HG03342 (cell line): Measurements from ENCODE around the gene APOBEC3H.
"Not testable (repeated sequence)": the region's sequence is repeated elsewhere in the genome, so short reads cannot be mapped to it uniquely, and the experiment has no call there.

Experiments
- ATAC-seq: cut with Tn5 transposase; IDR thresholded peaks from one replicate; pipeline ENCODE4 v1.9.1; 2021; ENCODE audit warnings: mild to moderate bottlenecking, moderate library complexity; ENCODE audit not compliant: unreplicated experiment

The APOBEC3H gene

DNA sequence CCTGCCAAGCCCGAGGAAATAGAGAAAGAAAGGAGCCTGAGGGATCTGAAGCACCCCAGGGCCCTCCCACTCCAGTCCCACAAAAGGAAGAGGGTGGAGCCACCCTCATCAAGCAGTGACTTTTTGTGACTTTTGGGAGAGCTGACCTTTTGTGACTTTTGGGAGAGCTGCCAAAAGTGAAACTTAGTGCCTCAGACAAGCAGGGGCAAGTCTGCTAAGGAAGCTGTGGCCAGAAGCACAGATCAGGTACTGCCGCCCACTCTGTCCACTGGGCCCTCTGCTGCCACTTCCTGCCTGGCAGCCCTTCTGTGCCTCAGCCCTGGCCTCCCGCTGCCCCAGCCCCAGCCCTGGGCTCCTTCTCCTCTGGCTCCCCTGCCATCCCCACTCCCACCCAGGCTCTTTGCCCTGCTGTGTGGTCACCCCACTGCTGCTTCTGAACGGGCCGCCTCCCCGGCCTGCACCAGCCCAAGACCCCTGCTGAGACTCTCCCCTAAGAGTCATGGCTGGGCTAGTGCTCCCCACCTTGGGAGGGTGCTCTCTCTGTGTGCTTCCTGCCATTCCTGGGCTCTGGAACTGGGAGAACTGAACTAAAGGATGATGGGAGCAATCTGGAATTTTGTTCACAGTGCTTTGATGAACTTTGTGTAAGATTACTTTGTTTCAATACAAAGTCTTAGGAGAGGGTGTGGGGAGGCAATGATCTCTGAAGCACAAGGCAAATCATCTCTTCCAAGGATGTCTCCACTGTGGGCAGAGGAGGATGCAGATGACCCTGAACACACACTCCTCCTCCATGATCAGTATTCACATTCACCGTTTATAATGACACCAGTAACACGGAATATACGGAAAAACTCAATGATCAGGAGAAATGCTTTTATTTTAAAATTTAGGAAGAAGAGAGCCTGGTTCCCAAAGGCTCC is at the start of gene APOBEC3H:
Gene APOBEC3H (plus strand): TSS at position 147 of the 923 bp plus-strand sequence. CDS start 3,035 bp downstream, outside the sequence.
- no peak for ATAC-seq

DNA sequence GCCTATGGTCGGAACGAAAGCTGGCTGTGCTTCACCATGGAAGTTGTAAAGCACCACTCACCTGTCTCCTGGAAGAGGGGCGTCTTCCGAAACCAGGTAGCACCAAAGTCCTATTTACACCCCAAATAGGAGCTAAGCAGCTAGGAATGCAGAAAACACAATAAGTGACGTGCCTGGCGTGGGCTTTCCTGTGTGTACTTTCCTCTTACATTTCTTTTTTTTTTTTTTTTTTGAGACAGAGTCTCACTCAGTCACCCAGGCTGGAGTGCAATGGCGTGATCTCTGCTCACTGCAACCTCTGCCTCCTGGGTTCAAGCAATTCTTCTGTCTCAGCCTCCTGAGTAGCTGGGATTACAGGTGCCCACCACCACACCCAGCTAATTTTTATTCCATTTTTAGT is 47.6 kb upstream of the APOBEC3H start:
- ATAC-seq, result not testable (repeated sequence)

DNA sequence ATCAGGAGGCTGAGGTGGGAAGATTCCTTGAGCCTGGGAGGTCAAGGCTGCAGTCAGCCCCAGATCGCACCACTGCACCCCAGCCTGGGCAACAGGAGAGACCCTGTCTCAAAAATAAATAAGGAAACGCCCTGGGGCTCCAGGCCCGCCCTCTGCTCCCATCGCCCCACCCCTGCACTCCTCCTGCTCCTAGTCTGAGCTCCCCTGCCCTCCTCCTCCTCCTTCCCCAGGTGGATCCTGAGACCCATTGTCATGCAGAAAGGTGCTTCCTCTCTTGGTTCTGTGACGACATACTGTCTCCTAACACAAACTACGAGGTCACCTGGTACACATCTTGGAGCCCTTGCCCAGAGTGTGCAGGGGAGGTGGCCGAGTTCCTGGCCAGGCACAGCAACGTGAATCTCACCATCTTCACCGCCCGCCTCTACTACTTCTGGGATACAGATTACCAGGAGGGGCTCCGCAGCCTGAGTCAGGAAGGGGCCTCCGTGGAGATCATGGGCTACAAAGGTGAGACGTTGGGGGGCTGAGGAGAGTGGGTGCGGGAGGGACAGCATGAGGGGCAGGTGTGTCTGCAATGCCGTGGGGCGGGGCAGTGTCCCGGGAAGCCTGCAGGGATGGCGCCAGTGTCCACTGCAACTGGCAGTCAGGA is 45.1 kb upstream of the APOBEC3H start:
- ATAC-seq, result not testable (repeated sequence)

DNA sequence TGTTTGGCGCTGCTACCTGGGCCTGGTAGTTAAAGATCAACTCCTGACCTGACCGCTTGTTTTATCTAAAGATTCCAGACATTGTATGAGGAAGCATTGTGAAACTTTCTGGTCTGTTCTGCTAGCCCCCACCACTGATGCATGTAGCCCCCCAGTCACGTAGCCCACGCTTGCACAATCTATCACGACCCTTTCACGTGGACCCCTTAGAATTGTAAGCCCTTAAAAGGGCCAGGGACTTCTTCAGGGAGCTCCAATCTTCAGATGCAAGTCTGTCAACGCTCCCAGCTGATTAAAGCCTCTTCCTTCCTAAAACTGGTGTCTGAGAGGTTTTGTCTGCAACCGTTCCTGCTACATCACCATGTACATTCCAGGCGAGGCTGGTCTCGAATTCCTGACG is 41.4 kb upstream of the APOBEC3H start:
- ATAC-seq, result no peak

DNA sequence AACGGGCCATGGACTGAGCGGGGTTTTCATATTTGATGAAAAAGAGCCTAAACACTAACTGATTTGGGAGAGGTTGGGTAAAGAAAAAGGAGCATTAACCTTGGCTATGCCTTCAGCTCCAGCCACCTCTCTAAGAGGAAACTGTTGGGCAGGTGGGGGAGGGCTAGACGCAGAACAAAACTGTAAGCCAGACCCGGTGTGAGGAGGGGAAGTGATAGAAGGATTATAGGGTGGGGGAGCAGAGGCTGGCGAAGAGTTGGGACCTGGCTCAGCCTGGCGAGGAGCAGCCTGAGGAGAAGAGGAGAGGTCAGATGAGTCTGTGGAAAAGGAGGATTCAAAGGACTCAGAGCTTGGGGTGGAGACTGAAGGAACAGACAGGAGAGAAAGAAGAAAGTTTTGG is 35.8 kb upstream of the APOBEC3H start:
- ATAC-seq, result not testable (repeated sequence)

DNA sequence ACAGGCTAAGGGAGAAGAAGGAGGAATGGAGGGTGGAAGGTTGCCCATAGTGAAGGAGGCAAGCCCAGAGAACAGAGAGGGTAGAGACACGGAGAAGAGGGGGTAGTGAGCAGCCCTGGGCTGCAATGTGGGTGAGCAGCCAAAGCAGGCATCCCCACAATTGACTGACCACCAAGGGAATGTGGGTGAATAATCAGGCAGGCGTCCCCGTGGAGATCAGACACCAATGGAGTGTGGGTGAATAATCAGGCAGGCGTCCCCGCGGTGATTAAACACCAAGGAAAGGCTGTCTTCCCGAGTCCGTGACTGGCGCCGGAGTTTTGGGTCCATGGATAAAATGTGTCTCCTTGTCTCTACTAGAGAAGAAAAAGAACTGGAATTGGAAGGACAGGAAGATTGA is 35.1 kb upstream of the APOBEC3H start:
- not testable (repeated sequence) for ATAC-seq

DNA sequence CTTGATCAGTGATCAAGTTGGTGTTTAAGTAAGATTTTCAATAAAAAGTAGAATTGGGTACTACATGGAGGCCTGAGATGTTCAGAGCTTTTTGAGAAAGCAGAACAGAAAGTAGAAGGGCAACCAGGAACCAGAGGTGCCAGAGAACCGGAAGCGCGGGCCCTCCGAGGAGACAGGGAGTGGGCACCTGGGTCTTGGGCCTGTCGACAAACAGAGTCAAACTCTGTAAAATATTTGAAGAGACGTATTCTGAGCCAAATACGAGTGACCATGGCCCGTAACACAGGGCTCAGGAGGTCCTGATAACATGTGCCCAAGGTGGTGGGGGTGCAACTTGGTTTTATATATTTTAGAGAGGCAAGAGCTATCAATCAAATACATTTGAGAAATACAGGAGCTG is 33.1 kb upstream of the APOBEC3H start:
- not testable (repeated sequence) for ATAC-seq

DNA sequence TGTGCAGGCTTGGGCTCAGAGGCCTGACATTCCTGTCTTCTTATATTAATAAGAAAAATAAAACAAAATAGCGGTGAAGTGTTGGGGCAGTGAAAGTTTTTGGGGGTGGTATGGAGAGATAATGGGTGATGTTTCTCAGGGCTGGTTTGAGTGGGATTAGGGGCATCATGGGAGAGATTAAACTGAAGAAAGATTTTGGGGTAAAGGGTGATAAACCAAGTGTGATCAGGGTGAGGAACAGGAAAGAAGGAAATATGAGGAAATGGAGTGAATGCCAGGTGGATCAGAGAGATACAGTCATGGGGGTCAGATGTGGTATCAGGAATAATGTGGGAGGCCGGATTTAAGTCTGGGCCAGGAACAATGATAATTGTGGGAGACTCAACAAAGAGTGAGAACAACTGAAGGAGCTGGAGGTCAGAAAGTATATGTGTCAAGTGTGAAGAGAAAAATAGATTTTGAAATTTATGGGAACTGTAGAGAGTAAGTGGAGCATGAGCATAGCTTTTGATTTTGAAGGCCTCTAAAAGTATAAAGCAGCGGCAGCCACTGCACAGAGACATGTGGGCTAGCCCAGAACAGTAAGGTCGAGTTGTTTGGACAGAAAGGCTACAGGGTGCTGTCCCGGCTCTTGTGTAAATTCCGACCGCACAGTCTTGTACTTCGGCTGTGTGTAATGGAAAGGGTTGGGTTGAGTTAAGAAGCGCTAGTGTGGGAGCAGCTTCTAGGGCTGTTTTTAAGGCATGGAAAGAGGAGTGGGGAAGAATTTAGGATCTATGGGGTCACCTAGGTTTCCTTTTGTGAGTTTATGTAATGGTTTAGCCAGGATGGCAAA is 30.4 kb upstream of the APOBEC3H start:
- ATAC-seq, result not testable (repeated sequence)

DNA sequence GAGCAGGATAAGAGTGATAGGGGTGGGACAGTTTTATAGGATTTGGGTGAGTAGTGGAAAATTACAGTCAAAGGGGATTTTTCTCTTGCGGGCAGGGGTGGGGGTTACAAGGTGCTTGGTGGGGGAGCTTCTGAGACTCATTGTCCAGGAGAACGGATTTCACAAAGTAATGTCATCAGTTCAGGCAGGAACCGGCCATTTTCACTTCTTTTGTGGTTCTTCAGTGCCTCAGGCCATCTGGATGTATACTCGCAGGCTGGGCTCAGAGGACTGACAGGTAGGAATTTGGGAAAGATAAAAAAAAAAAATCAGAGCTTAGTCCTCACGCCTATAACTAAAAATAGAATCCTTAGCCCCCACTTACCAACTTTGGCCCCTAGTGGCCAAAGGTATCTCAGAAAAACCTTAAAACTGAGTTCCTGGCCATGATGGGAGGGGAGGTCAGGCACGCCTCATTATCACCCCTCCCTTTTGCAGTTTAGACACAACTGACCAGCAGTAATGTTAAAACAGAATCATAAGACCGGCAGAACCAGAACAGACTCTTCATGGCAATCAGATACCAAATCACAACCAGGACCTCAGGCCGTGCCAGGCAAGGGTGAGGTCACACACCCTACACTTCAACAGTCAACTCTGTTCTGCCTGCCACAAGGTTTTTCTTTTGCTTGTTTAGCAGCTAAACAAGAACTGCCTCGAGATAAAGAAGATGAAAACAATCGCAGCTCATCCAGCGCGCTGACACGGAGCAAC is 28.8 kb upstream of the APOBEC3H start:
- ATAC-seq, result no peak

DNA sequence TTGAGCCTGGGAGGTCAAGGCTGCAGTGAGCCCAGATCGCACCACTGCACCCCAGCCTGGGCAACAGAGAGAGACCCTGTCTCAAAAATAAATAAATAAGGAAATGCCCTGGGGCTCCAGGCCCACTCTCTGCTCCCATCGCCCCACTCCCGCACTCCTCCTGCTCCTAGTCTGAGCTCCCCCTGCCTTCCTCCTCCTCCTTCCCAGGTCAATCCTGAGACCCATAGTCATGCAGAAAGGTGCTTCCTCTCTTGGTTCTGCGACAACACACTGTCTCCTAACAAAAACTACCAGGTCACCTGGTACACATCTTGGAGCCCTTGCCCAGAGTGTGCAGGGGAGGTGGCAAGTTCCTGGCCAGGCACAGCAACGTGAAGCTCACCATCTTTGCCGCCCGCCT is 26.9 kb upstream of the APOBEC3H start:
- no peak for ATAC-seq

DNA sequence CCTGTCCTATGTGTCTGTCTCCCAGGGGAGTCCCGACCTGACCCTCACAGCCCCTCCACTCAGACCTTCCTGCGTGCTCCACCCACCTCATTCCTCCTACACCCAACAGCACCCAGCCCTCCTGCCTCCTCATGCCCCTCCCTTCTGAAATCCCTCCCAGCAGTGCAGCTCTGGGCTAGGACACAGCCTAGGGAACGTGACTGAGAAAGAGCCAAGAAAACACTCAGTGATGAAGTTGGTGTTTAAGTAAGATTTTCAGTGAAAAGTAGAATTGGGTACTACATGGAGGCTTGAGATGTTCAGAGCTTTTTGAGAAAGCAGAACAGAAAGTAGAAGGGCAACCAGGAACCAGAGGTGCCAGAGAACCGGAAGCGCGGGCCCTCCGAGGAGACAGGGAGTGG is 24.5 kb upstream of the APOBEC3H start:
- not testable (repeated sequence) for ATAC-seq

DNA sequence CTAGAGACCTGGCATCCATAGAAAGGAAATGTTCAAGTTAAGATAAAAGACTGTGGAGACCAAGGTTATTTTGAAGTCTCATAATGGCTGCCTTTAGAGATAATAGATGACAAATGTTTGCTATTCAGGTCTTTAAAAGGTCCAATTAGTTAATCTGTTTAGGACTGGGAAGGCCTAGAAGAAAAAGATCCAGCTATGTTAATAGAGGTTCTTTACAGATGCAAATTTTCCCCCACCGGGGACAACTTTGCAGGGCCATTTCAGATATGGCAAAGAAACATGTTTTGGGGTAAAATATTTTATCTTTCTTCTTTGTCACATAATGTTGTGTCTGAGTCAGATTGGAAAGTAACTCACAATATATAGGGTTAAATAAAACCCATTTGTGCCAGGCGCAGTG is 23.1 kb upstream of the APOBEC3H start:
- no peak for ATAC-seq

DNA sequence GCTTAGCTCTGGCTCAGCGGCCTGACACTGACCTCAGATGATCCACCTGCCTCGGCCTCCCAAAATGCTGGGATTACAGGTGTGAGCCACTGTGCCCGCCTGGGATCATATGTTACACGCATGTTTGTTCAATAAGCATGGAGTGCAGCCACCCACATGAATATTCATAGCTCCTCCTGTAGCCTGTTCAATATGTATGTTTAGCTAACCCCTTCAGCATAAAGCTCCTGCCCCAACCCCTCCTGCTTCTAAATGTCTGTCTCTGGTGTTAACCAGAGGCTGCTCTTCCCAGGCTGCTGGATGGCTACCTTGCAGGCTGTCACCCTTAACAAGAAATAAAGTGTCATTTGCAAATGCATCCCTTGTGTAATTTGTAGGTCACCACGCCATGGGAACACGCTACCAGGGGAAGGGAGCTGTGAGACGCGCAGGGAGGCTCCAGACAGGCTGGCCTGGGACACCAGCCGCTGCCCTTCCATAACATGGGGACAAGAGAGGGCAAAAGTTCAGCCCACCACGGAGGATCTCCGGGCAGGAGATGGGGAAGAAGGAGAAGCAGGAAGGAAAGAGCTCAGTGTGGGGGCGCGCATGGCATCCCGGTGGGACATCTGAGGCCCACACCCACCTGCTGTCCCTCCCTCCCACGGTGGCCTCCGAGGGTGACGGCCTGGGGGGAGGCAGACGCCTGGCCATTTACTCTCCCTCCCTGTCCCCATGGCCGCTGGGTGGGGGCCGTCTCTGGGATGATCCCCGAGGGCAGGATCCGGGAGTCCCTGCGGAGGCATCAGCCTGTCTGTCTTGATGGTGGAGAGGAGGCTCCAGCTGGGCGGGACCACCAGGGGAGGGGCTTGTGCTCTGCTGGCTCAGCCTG is 20.7 kb upstream of the APOBEC3H start:
- ATAC-seq, result not testable (repeated sequence)

DNA sequence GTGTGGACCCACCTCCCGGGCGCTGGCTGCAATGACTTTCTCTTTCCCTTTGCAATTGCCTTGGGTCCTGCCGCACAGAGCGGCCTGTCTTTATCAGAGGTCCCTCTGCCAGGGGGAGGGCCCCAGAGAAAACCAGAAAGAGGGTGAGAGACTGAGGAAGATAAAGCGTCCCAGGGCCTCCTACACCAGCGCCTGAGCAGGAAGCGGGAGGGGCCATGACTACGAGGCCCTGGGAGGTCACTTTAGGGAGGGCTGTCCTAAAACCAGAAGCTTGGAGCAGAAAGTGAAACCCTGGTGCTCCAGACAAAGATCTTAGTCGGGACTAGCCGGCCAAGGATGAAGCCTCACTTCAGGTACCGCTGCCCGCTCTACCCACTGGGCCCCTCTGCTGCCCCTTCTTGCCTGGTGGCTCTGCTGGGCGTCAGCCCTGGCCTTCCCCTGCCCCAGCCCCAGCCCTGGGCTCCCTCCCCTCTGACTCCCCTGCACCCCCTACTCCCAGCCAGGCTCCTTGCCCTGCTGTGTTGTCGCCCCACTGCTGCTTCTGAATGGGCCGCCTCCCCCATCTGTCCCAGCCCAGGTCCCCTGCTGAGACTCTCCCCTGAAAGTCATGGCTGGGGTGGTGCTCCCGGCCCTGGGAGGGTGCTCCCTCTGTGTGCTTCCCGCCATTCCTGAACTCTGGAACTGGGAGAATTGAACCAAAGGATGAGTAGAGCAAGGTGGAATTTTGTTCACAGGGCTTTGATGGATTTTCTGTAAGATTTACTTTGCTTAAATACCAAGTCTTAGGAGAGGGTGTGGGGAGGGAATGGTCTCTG is 19.8 kb upstream of the APOBEC3H start, which contains the start of gene APOBEC3G:
Gene APOBEC3G (plus strand): TSS at position 250 of the 815 bp plus-strand sequence. CDS start 87 bp downstream, at position 337.
- ATAC-seq, result peak; percentile 69

DNA sequence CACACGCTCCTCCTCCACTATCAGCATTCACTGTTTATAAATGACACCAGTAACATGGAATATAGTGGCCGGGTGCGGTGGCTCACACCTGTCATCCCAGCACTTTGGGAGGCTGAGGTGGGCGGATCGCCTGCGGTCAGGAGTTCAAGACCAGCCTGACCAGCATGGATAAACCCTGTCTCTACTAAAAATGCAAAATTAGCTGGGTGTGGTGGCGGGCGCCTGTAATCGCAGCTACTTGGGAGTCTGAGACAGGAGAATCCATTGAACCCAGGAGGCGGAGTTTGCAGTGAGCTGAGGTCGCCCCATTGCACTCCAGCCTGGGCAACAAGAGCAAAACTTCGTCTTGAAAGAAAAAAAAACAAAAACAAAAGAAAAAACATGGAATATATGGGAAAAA is 19.1 kb upstream of the APOBEC3H start:
- not testable (repeated sequence) for ATAC-seq

DNA sequence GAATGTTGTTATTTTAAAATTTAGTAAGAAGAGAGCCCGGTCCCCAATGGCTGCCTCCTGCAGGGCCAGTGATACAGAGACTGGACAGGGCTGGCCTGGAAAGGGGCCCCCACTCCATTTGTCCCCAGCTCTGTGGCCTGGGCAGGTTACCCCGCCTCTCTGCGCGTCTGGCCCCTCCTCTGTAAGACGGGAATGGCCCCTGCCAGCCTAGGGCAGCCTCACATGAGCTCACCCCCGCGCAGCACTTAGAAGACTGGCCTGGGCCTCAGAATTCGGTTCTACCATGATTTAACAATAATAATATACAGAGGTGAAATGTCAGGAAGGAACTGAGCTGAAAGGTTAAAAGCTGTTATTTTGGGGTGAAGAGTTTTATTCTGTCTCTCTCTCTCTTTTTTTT is 18.7 kb upstream of the APOBEC3H start:
- no peak for ATAC-seq

DNA sequence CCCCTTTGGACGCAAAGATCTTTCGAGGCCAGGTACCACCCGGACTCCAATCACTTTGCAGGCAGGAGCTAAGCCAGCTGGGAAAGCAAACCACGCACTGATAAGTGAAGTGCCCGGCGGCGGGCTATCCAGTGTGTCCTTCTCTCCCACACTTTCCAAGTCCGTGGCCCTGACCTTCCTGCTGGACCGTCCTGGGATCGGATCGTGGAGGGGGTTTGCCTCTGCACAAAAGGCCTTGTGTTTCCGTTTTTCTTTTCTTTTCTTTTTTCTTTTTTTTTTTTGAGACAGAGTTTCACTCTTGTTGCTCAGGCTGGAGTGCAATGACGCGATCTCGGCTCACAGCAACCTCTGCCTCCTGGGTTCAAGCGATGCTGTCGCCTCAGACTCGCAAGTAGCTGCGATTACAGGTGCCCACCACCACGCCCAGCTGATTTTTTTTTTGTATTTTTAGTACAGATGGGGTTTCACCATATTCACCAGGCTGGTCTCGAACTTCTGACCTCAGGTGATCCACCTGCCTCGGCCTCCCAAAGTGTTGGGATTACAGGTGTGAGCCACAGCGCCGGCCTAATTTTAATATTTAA is 17.9 kb upstream of the APOBEC3H start:
- ATAC-seq, result not testable (repeated sequence)
